ENCODE measurements around the gene ARHGAP8. TPM values are rescaled to one million over a fixed set of nuclear protein-coding genes. Genes with fewer than 3 reads are reported as not detected.

ARHGAP8 gene
- total and polyA plus RNA-seq, 2 experiments from 2014 or later = 24.0 to 50.4 TPM

GRCh38 chr22:44740307-44740706 is 12.1 kb upstream of the ARHGAP8 start:
- Histone ChIP-seq H3K4me3 (no peak overlapping the region), H3K9me2 (replicated peaks; ENCODE audit: insufficient read depth) (no peaks in the 10 kb centered on the region), H4K20me1 (ENCODE audit: insufficient read depth, poor library complexity, severe bottlenecking) (no peaks in the 10 kb centered on the region), H3K79me2 (no peaks in the 10 kb centered on the region), H3K27ac (peak overlapping the region; percentile 91), H3K9me3 (ENCODE audit: low read depth) (no peaks in the 10 kb centered on the region), H3K27me3 (no peaks in the 10 kb centered on the region), H3K4me1 (ENCODE audit: insufficient read depth) (peaks cover 41% of the 10 kb centered on the region), H3K36me3 (replicated peaks; ENCODE audit: insufficient read depth, low read depth) (no peaks in the 10 kb centered on the region), H3K4me2 (no peak overlapping the region), H2AFZ (no peak overlapping the region)
- no peak for DNase-seq (ENCODE audit: low spot score)
- WGBS (ENCODE audit: low lambda C conversion rate, missing lambda C conversion rate) = 81% methylated on average over 17 of the region's 17 CpGs
- TF ChIP-seq EZH2phosphoT487 (IDR thresholded peaks at IDR 0.05; ENCODE audit: low read depth, severe bottlenecking, unreplicated experiment) (no peak), CTCF (IDR thresholded peaks at IDR 0.05; ENCODE audit: poor library complexity) (no peak), EZH2 (IDR thresholded peaks at IDR 0.05; ENCODE audit: borderline replicate concordance) (no peak)

- Histone ChIP-seq H3K27ac (peak overlapping the region; percentile 81), H2AFZ (no peak overlapping the region), H3K36me3 (replicated peaks; ENCODE audit: insufficient read depth, low read depth) (no peaks in the 10 kb centered on the region), H3K27me3 (no peaks in the 10 kb centered on the region), H3K4me2 (peak overlapping the region; percentile 39), H3K79me2 (no peaks in the 10 kb centered on the region), H3K9me3 (ENCODE audit: low read depth) (no peaks in the 10 kb centered on the region), H3K9me2 (replicated peaks; ENCODE audit: insufficient read depth) (no peaks in the 10 kb centered on the region), H3K4me3 (no peak overlapping the region), H3K4me1 (ENCODE audit: insufficient read depth) (peaks cover 55% of the 10 kb centered on the region), H4K20me1 (ENCODE audit: insufficient read depth, poor library complexity, severe bottlenecking) (no peaks in the 10 kb centered on the region)
- no peak for TF ChIP-seq EZH2phosphoT487 (IDR thresholded peaks at IDR 0.05; ENCODE audit: low read depth, severe bottlenecking, unreplicated experiment)
- no peak for TF ChIP-seq EZH2 (IDR thresholded peaks at IDR 0.05; ENCODE audit: borderline replicate concordance)
- TF ChIP-seq CTCF (IDR thresholded peaks at IDR 0.05; ENCODE audit: poor library complexity) = no peak
- 49% methylated on average over 9 of the region's 9 CpGs for WGBS (ENCODE audit: low lambda C conversion rate, missing lambda C conversion rate)
- DNase-seq (ENCODE audit: low spot score) = peak; percentile 66
Measured at GRCh38 chr22:44741929-44742328, 10.4 kb upstream of the ARHGAP8 start.

- Histone ChIP-seq H3K27me3 (no peaks in the 10 kb centered on the region), H3K79me2 (no peaks in the 10 kb centered on the region), H3K4me2 (peak overlapping the region; percentile 1), H3K4me3 (no peak overlapping the region), H4K20me1 (ENCODE audit: insufficient read depth, poor library complexity, severe bottlenecking) (no peaks in the 10 kb centered on the region), H2AFZ (no peak overlapping the region), H3K4me1 (ENCODE audit: insufficient read depth) (peaks cover 49% of the 10 kb centered on the region), H3K36me3 (replicated peaks; ENCODE audit: insufficient read depth, low read depth) (no peaks in the 10 kb centered on the region), H3K27ac (peak overlapping the region; percentile 89), H3K9me3 (ENCODE audit: low read depth) (no peaks in the 10 kb centered on the region), H3K9me2 (replicated peaks; ENCODE audit: insufficient read depth) (no peaks in the 10 kb centered on the region)
- 92% methylated on average over 10 of the region's 11 CpGs for WGBS (ENCODE audit: low lambda C conversion rate, missing lambda C conversion rate)
- no peak for DNase-seq (ENCODE audit: low spot score)
- TF ChIP-seq EZH2 (IDR thresholded peaks at IDR 0.05; ENCODE audit: borderline replicate concordance) (no peak), EZH2phosphoT487 (IDR thresholded peaks at IDR 0.05; ENCODE audit: low read depth, severe bottlenecking, unreplicated experiment) (no peak), CTCF (IDR thresholded peaks at IDR 0.05; ENCODE audit: poor library complexity) (no peak)
Measured at GRCh38 chr22:44743247-44743646, 9.1 kb upstream of the ARHGAP8 start.

GRCh38 chr22:44743804-44744211 is 8.6 kb upstream of the ARHGAP8 start:
- Histone ChIP-seq H3K79me2 (no peaks in the 10 kb centered on the region), H3K9me3 (ENCODE audit: low read depth) (no peaks in the 10 kb centered on the region), H3K4me1 (ENCODE audit: insufficient read depth) (peaks cover 48% of the 10 kb centered on the region), H3K27ac (peak overlapping the region; percentile 89), H4K20me1 (ENCODE audit: insufficient read depth, poor library complexity, severe bottlenecking) (no peaks in the 10 kb centered on the region), H3K4me2 (peak overlapping the region; percentile 1), H3K4me3 (no peak overlapping the region), H3K36me3 (replicated peaks; ENCODE audit: insufficient read depth, low read depth) (no peaks in the 10 kb centered on the region), H3K9me2 (replicated peaks; ENCODE audit: insufficient read depth) (no peaks in the 10 kb centered on the region), H2AFZ (no peak overlapping the region), H3K27me3 (no peaks in the 10 kb centered on the region)
- DNase-seq (ENCODE audit: low spot score) = peak; percentile 63
- no peak for TF ChIP-seq CTCF (IDR thresholded peaks at IDR 0.05; ENCODE audit: poor library complexity)
- no peak for TF ChIP-seq EZH2 (IDR thresholded peaks at IDR 0.05; ENCODE audit: borderline replicate concordance)
- TF ChIP-seq EZH2phosphoT487 (IDR thresholded peaks at IDR 0.05; ENCODE audit: low read depth, severe bottlenecking, unreplicated experiment) = peak; percentile 35
- WGBS (ENCODE audit: low lambda C conversion rate, missing lambda C conversion rate) = 10% methylated on average over 7 of the region's 7 CpGs

Data from hepatocyte (in vitro differentiated cells).